Measurements from ENCODE around the gene NEXMIF.

NEXMIF gene

DNA sequence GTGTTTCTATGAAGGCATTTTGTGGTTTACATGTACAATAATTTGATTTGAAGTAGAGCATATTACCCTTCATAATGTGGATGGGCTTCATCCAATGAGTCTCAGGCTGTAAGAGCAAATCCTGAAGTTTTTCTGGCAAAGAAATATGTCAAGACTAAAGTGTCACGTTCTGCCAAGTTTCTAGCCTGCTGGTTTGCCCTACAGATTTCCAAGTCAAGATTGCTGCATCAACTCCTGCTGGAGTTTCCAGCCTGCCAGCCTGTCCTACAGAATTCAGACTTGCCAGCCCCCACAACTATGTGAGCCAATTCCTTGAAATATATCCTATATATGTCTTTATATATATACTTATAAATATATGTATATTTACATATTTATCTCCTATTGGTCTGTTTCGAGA is 240.8 kb downstream of the NEXMIF start:
- H3K4me3 ChIP-seq (ENCODE audit: low read depth, low read length) = no peak overlapping the region
- TF ChIP-seq, protein P1, sequence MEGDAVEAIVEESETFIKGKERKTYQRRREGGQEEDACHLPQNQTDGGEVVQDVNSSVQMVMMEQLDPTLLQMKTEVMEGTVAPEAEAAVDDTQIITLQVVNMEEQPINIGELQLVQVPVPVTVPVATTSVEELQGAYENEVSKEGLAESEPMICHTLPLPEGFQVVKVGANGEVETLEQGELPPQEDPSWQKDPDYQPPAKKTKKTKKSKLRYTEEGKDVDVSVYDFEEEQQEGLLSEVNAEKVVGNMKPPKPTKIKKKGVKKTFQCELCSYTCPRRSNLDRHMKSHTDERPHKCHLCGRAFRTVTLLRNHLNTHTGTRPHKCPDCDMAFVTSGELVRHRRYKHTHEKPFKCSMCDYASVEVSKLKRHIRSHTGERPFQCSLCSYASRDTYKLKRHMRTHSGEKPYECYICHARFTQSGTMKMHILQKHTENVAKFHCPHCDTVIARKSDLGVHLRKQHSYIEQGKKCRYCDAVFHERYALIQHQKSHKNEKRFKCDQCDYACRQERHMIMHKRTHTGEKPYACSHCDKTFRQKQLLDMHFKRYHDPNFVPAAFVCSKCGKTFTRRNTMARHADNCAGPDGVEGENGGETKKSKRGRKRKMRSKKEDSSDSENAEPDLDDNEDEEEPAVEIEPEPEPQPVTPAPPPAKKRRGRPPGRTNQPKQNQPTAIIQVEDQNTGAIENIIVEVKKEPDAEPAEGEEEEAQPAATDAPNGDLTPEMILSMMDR (IDR thresholded peaks at IDR 0.05; ENCODE audit: low read depth, low read length) = no peak

Data from WI38 (cell line).